ENCODE results near the gene NIPSNAP3A.
"Not testable (repeated sequence)": the region's sequence is repeated elsewhere in the genome, so short reads cannot be mapped to it uniquely, and the experiment has no call there.

NIPSNAP3A gene

DNA sequence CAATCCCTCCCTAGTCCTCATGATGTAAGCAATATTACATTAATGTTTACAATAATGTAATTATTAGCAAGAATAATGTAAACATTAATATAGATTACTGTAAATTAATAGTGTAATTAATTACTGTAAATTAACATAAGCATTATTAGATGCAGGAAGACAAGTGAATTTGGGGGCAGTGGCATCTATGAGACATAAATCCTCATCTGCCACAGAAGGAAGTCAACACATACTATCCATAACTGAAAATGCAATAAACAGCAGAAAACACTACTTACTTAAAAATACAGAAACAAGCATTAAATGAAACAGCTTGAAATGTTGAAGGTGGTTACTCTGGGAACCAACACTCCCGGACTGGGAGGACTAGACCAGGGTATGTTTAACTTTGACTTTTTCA is 685 bp upstream of the NIPSNAP3A start:
- H3K27ac ChIP-seq (ENCODE audit: low read depth in 2 of 2, low read length in 2 of 2), result peak overlapping the region; percentile 96 to 98
- H3K4me1 ChIP-seq (ENCODE audit: control insufficient read depth in 2 of 2, insufficient read depth in 2 of 2, low read length in 2 of 2), result peaks cover 8 to 11% of the 10 kb centered on the region in 2 donors
- H3K9me3 ChIP-seq (ENCODE audit: control insufficient read depth in 2 of 2, low read length in 2 of 2), result no peaks in the 10 kb centered on the region
- H3K36me3 ChIP-seq (ENCODE audit: control insufficient read depth in 2 of 2, insufficient read depth in 2 of 2, low read length in 2 of 2), result peaks cover 0 to 6% of the 10 kb centered on the region in 2 donors
- peak overlapping the region; percentile 86 to 90 for H3K9ac ChIP-seq (ENCODE audit: low read depth in 1 of 2, low read length in 2 of 2)
- H3K4me3 ChIP-seq (ENCODE audit: low read length in 2 of 2), result peak overlapping the region; percentile 90 to 91
- H3K27me3 ChIP-seq (ENCODE audit: control insufficient read depth in 2 of 2, insufficient read depth in 2 of 2, low read length in 2 of 2), result no peaks in the 10 kb centered on the region

GRCh38 chr9:104747245-104747564 is 278 bp upstream of the NIPSNAP3A start:
- Histone ChIP-seq H3K27ac (ENCODE audit: low read depth in 2 of 2, low read length in 2 of 2) (peak overlapping the region; percentile 96 to 98), H3K27me3 (ENCODE audit: control insufficient read depth in 2 of 2, insufficient read depth in 2 of 2, low read length in 2 of 2) (no peaks in the 10 kb centered on the region), H3K36me3 (ENCODE audit: control insufficient read depth in 2 of 2, insufficient read depth in 2 of 2, low read length in 2 of 2) (peaks cover 4 to 9% of the 10 kb centered on the region in 2 donors), H3K9ac (ENCODE audit: low read depth in 1 of 2, low read length in 2 of 2) (peak overlapping the region; percentile 86 to 90), H3K9me3 (ENCODE audit: control insufficient read depth in 2 of 2, low read length in 2 of 2) (no peaks in the 10 kb centered on the region), H3K4me3 (ENCODE audit: low read length in 2 of 2) (peak overlapping the region; percentile 90 to 91), H3K4me1 (ENCODE audit: control insufficient read depth in 2 of 2, insufficient read depth in 2 of 2, low read length in 2 of 2) (peaks cover 8 to 11% of the 10 kb centered on the region in 2 donors)

GRCh38 chr9:104748359-104749031 is 1.0 kb downstream of the NIPSNAP3A start:
- peaks cover 8 to 11% of the 10 kb centered on the region in 2 donors for H3K4me1 ChIP-seq (ENCODE audit: control insufficient read depth in 2 of 2, insufficient read depth in 2 of 2, low read length in 2 of 2)
- H3K4me3 ChIP-seq (ENCODE audit: low read length in 2 of 2), result peak overlapping the region; percentile 90 to 91
- H3K36me3 ChIP-seq (ENCODE audit: control insufficient read depth in 2 of 2, insufficient read depth in 2 of 2, low read length in 2 of 2), result peaks cover 9 to 18% of the 10 kb centered on the region in 2 donors
- H3K9ac ChIP-seq (ENCODE audit: low read depth in 1 of 2, low read length in 2 of 2), result peak overlapping the region; percentile 86 to 90
- no peaks in the 10 kb centered on the region for H3K27me3 ChIP-seq (ENCODE audit: control insufficient read depth in 2 of 2, insufficient read depth in 2 of 2, low read length in 2 of 2)
- no peaks in the 10 kb centered on the region for H3K9me3 ChIP-seq (ENCODE audit: control insufficient read depth in 2 of 2, low read length in 2 of 2)
- H3K27ac ChIP-seq (ENCODE audit: low read depth in 2 of 2, low read length in 2 of 2), result peak overlapping the region; percentile 96 to 98

DNA sequence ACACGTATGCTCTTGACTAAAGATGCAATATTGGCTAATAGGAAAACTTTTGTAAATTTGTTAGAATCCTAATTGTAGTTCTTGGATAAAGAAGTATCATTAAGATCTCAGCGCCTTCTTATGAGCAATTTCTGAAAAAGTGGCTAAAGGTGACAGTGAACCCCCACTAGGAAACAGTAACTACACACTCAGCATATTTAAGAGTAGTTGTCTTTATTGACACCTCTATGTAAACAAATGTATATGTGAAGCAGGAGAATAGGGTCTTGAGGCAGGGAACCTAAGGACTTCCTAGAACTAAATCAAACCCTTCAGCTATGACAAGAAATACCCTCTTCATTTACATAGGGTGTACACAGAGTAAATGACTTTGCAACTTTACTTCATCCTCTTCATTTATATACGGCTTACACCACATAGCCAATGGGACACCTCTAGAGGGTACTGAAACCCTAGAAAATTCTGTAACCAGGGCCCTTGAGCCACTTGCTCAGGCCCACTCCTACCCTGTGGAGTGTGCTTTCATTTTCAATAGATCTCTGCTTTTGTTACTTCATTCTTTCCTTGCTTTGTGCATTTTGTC is 2.8 kb downstream of the NIPSNAP3A start:
- Histone ChIP-seq H3K27ac (ENCODE audit: low read depth in 2 of 2, low read length in 2 of 2) (no peak overlapping the region), H3K27me3 (ENCODE audit: control insufficient read depth in 2 of 2, insufficient read depth in 2 of 2, low read length in 2 of 2) (no peaks in the 10 kb centered on the region), H3K9ac (ENCODE audit: low read depth in 1 of 2, low read length in 2 of 2) (no peak overlapping the region), H3K9me3 (ENCODE audit: control insufficient read depth in 2 of 2, low read length in 2 of 2) (no peaks in the 10 kb centered on the region), H3K4me3 (ENCODE audit: low read length in 2 of 2) (no peak overlapping the region), H3K36me3 (ENCODE audit: control insufficient read depth in 2 of 2, insufficient read depth in 2 of 2, low read length in 2 of 2) (peaks cover 12 to 21% of the 10 kb centered on the region in 2 donors), H3K4me1 (ENCODE audit: control insufficient read depth in 2 of 2, insufficient read depth in 2 of 2, low read length in 2 of 2) (peaks cover 8 to 11% of the 10 kb centered on the region in 2 donors)

- H3K9ac ChIP-seq (ENCODE audit: low read depth in 1 of 2, low read length in 2 of 2), result no peak overlapping the region
- no peak overlapping the region for H3K4me3 ChIP-seq (ENCODE audit: low read length in 2 of 2)
- H3K4me1 ChIP-seq (ENCODE audit: control insufficient read depth in 2 of 2, insufficient read depth in 2 of 2, low read length in 2 of 2), result no peaks in the 10 kb centered on the region
- H3K27ac ChIP-seq (ENCODE audit: low read depth in 2 of 2, low read length in 2 of 2), result no peak overlapping the region
- no peaks in the 10 kb centered on the region for H3K27me3 ChIP-seq (ENCODE audit: control insufficient read depth in 2 of 2, insufficient read depth in 2 of 2, low read length in 2 of 2)
- H3K36me3 ChIP-seq (ENCODE audit: control insufficient read depth in 2 of 2, insufficient read depth in 2 of 2, low read length in 2 of 2), result peaks cover 3 to 23% of the 10 kb centered on the region in 2 donors
- H3K9me3 ChIP-seq (ENCODE audit: control insufficient read depth in 2 of 2, low read length in 2 of 2), result no peaks in the 10 kb centered on the region
Measured at GRCh38 chr9:104758974-104759373, 11.5 kb downstream of the NIPSNAP3A start.

DNA sequence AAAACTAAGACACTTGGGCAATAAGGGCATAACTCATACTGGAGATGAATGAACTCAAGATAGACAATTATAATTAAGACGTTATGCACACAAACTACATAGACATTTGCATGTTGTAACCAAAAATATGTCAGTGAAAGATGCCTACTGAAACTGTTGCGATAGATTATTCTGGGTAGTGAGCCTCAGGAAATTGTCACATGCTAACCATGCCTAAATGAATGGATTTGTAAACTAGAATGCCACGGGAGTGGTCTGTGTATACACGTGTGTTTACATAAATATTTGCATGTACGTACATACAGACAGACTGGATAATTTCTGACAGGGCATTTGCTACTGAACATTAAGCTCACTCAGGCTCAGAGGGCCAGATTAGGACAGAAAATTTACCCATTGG is 17.7 kb downstream of the NIPSNAP3A start:
- Histone ChIP-seq H3K27ac (ENCODE audit: low read depth in 2 of 2, low read length in 2 of 2) (no peak overlapping the region), H3K4me1 (ENCODE audit: control insufficient read depth in 2 of 2, insufficient read depth in 2 of 2, low read length in 2 of 2) (peaks cover 5 to 8% of the 10 kb centered on the region in 2 donors), H3K9ac (ENCODE audit: low read depth in 1 of 2, low read length in 2 of 2) (no peak overlapping the region), H3K36me3 (ENCODE audit: control insufficient read depth in 2 of 2, insufficient read depth in 2 of 2, low read length in 2 of 2) (peaks cover 0 to 7% of the 10 kb centered on the region in 2 donors), H3K27me3 (ENCODE audit: control insufficient read depth in 2 of 2, insufficient read depth in 2 of 2, low read length in 2 of 2) (no peaks in the 10 kb centered on the region), H3K9me3 (ENCODE audit: control insufficient read depth in 2 of 2, low read length in 2 of 2) (no peaks in the 10 kb centered on the region), H3K4me3 (ENCODE audit: low read length in 2 of 2) (peak overlapping the region in 1 of 2 donors; percentile 2)

GRCh38 chr9:104766025-104766424 is 18.5 kb downstream of the NIPSNAP3A start:
- H3K9ac ChIP-seq (ENCODE audit: low read depth in 1 of 2, low read length in 2 of 2), result no peak overlapping the region
- H3K27me3 ChIP-seq (ENCODE audit: control insufficient read depth in 2 of 2, insufficient read depth in 2 of 2, low read length in 2 of 2), result no peaks in the 10 kb centered on the region
- H3K27ac ChIP-seq (ENCODE audit: low read depth in 2 of 2, low read length in 2 of 2), result no peak overlapping the region
- no peaks in the 10 kb centered on the region for H3K9me3 ChIP-seq (ENCODE audit: control insufficient read depth in 2 of 2, low read length in 2 of 2)
- no peaks in the 10 kb centered on the region for H3K36me3 ChIP-seq (ENCODE audit: control insufficient read depth in 2 of 2, insufficient read depth in 2 of 2, low read length in 2 of 2)
- no peak overlapping the region for H3K4me3 ChIP-seq (ENCODE audit: low read length in 2 of 2)
- H3K4me1 ChIP-seq (ENCODE audit: control insufficient read depth in 2 of 2, insufficient read depth in 2 of 2, low read length in 2 of 2), result peaks cover 5 to 8% of the 10 kb centered on the region in 2 donors

GRCh38 chr9:104767507-104767906 is 20.0 kb downstream of the NIPSNAP3A start:
- no peak overlapping the region for H3K4me3 ChIP-seq (ENCODE audit: low read length in 2 of 2)
- H3K27ac ChIP-seq (ENCODE audit: low read depth in 2 of 2, low read length in 2 of 2), result no peak overlapping the region
- H3K9ac ChIP-seq (ENCODE audit: low read depth in 1 of 2, low read length in 2 of 2), result no peak overlapping the region
- H3K36me3 ChIP-seq (ENCODE audit: control insufficient read depth in 2 of 2, insufficient read depth in 2 of 2, low read length in 2 of 2), result no peaks in the 10 kb centered on the region
- H3K27me3 ChIP-seq (ENCODE audit: control insufficient read depth in 2 of 2, insufficient read depth in 2 of 2, low read length in 2 of 2), result no peaks in the 10 kb centered on the region
- no peaks in the 10 kb centered on the region for H3K9me3 ChIP-seq (ENCODE audit: control insufficient read depth in 2 of 2, low read length in 2 of 2)
- peaks cover 5 to 8% of the 10 kb centered on the region in 2 donors for H3K4me1 ChIP-seq (ENCODE audit: control insufficient read depth in 2 of 2, insufficient read depth in 2 of 2, low read length in 2 of 2)

- not testable (repeated sequence) for H3K36me3 ChIP-seq (ENCODE audit: control insufficient read depth in 2 of 2, insufficient read depth in 2 of 2, low read length in 2 of 2); H3K9me3 ChIP-seq (ENCODE audit: control insufficient read depth in 2 of 2, low read length in 2 of 2); H3K9ac ChIP-seq (ENCODE audit: low read depth in 1 of 2, low read length in 2 of 2); H3K27ac ChIP-seq (ENCODE audit: low read depth in 2 of 2, low read length in 2 of 2); H3K27me3 ChIP-seq (ENCODE audit: control insufficient read depth in 2 of 2, insufficient read depth in 2 of 2, low read length in 2 of 2); H3K4me1 ChIP-seq (ENCODE audit: control insufficient read depth in 2 of 2, insufficient read depth in 2 of 2, low read length in 2 of 2); H3K4me3 ChIP-seq (ENCODE audit: low read length in 2 of 2)
Measured at GRCh38 chr9:104769029-104769428, 21.5 kb downstream of the NIPSNAP3A start.

GRCh38 chr9:104769655-104770054 is 22.2 kb downstream of the NIPSNAP3A start:
- Histone ChIP-seq H3K27ac (ENCODE audit: low read depth in 2 of 2, low read length in 2 of 2) (no peak overlapping the region), H3K9me3 (ENCODE audit: control insufficient read depth in 2 of 2, low read length in 2 of 2) (no peaks in the 10 kb centered on the region)

More at GRCh38 chr9:104769655-104770054, 22.2 kb downstream of the NIPSNAP3A start:
- H3K27me3 ChIP-seq (ENCODE audit: control insufficient read depth in 2 of 2, insufficient read depth in 2 of 2, low read length in 2 of 2), result no peaks in the 10 kb centered on the region
- H3K4me1 ChIP-seq (ENCODE audit: control insufficient read depth in 2 of 2, insufficient read depth in 2 of 2, low read length in 2 of 2), result peaks cover 5 to 8% of the 10 kb centered on the region in 2 donors
- H3K9ac ChIP-seq (ENCODE audit: low read depth in 1 of 2, low read length in 2 of 2), result no peak overlapping the region
- no peak overlapping the region for H3K4me3 ChIP-seq (ENCODE audit: low read length in 2 of 2)
- no peaks in the 10 kb centered on the region for H3K36me3 ChIP-seq (ENCODE audit: control insufficient read depth in 2 of 2, insufficient read depth in 2 of 2, low read length in 2 of 2)
